Ovary (tissue), 3 donors: ENCODE results near the gene CLIC4.
"Not testable (repeated sequence)": the region's sequence is repeated elsewhere in the genome, so short reads cannot be mapped to it uniquely, and the experiment has no call there.

Source experiments
- EP300 ChIP-seq: sonication (generic); formaldehyde crosslinking; IDR thresholded peaks from one replicate; pipeline ENCODE4 v1.6.1; 2017; ENCODE audit warnings: antibody characterized with exemption
- POLR2A ChIP-seq: fragments of 450-650 bp; IDR thresholded peaks from one replicate; pipeline ENCODE4 v1.6.1; 2017; ENCODE audit warnings: antibody characterized with exemption, mild to moderate bottlenecking, moderate library complexity
- TF ChIP-seq, protein P1 (sequence below), 3 donors: fragments of 450-650 bp in 2 of 3; fragments of 200-600 bp in 1 of 3; IDR thresholded peaks; one replicate each; pipeline versions ENCODE4 v1.5.1 to v1.8.0; 2016 to 2022; ENCODE audit warnings: antibody characterized with exemption in 3 of 3, mild to moderate bottlenecking in 1 of 3
- donor health status: DM: no; HTN: no; CAD: no.

DNA sequence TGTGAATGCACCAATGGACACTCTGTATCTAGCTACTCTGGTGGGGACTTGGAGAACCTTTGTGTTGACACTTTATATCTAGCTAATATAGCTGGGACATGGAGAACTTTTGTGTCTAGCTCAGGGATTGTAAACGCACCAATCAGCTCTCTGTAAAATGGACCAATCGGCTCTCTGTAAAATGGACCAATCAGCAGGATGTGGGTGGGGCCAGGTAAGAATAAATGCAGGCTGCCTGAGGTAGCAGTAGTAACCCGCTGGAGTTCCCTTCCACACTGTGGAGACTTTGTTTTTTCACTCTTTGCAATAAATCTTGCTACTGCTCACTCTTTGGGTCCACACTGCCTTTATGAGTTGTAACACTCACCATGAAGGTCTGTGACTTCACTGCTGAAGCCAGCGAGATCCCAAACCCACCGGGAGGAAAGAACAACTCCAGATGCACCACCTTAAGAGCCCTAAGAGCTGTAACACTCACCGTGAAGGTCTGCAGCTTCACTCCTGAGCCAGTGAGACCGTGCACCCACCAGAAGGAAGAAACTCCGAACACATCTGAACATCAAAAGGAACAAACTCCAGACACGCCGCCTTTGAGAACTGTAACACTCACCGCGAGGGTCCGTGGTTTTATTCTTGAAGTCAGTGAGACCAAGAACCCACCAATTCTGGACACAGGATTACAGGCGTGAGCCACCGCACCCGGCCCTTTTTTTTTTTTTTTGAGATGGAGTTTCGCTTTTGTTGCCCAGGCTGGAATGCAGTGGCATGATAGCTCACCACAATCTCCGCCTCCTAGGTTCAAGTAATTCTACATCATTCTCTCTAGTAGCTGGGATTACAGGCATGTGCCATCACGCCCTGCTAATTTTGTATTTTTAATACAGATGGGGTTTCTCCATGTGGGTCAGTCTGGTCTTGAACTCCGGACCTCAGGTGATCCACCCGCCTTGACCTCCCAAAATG lies 22.9 kb upstream of the CLIC4 start:
- TF ChIP-seq, protein P1, sequence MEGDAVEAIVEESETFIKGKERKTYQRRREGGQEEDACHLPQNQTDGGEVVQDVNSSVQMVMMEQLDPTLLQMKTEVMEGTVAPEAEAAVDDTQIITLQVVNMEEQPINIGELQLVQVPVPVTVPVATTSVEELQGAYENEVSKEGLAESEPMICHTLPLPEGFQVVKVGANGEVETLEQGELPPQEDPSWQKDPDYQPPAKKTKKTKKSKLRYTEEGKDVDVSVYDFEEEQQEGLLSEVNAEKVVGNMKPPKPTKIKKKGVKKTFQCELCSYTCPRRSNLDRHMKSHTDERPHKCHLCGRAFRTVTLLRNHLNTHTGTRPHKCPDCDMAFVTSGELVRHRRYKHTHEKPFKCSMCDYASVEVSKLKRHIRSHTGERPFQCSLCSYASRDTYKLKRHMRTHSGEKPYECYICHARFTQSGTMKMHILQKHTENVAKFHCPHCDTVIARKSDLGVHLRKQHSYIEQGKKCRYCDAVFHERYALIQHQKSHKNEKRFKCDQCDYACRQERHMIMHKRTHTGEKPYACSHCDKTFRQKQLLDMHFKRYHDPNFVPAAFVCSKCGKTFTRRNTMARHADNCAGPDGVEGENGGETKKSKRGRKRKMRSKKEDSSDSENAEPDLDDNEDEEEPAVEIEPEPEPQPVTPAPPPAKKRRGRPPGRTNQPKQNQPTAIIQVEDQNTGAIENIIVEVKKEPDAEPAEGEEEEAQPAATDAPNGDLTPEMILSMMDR (IDR thresholded peaks at IDR 0.05), result not testable (repeated sequence)
- TF ChIP-seq POLR2A, EP300: not testable (repeated sequence)
